Measurements from ENCODE around the gene TMED3.

TMED3 gene

GRCh38 chr15:79310985-79311900 lies at the start of gene TMED3:
TSS of gene TMED3 (plus strand) at chr15:79311112. CDS start at chr15:79311250, 138 bp downstream.
- DNase-seq, result peak; percentile 93

DNA sequence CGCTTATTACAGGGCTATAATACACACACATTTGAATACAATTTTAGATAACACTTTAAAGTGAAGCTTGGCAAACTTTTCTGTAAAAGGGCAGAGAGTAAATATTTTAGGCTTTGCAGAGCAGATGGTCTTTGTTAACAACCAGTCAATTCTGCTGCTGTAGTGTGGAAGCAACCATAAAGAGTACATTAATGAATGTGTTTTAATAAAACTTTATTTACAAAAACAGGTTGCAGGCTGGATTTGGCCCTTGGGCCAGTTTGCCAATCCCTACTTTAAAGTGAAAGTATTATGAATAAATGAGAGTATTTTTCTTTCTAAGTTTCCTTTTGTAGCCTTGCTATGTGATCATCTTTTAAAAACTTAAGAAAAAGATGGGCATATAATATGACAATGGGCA lies 49.1 kb upstream of the TMED3 start:
- no peak for DNase-seq

DNA sequence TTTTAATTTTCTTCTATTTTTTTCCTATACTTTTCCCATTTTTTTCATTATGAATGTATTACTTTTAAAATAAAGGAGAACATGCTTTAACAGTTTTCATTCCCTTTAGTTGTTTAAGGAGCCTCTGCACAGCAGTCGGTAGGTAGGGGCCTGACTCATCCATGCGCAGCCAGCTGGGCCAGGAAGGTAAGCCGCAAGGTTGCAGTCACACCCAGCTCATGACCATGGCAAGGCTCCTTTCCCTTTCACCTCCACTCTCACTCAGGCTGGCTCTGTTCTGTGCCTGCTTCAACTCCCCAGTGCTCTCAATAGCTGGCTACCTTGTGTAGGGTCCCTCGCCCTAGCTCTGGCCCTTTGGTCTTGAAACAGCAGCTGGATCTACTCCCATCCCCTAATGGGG lies 45.7 kb upstream of the TMED3 start:
- no peak for DNase-seq

DNA sequence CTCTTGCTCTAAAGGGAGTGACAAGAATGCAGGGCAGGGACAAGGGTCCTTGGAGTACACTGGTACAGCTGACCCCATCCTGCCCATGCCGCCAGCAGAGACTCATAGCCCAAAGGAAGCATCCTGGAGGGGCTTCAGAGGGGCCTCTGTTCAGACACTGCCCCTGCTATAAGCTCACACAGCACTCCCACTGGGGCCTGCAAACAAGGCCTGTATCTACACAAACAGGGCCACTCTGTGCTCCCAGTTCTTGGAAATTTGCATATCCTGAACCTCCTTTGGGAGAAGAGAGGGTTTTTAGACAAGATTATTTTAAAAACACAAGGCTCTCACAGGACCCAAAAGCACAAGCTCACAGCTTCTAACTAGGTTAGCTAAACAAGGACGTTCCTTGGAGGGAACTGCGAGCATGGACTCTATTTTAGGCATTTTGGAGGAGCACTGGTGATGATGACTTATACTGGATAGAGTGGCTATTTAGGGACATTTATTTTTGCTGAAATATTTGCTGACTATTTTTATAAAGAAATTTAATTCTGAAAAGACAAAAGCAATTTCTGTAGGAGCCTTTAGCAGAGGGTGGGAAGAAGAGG lies 44.8 kb upstream of the TMED3 start:
- DNase-seq, result no peak

- DNase-seq, result no peak
Measured at GRCh38 chr15:79282371-79283251, 28.3 kb upstream of the TMED3 start, which contains the start of gene ANKRD34C. TSS of gene ANKRD34C (plus strand) at chr15:79282722. CDS start at chr15:79293285, 10,563 bp downstream.

DNA sequence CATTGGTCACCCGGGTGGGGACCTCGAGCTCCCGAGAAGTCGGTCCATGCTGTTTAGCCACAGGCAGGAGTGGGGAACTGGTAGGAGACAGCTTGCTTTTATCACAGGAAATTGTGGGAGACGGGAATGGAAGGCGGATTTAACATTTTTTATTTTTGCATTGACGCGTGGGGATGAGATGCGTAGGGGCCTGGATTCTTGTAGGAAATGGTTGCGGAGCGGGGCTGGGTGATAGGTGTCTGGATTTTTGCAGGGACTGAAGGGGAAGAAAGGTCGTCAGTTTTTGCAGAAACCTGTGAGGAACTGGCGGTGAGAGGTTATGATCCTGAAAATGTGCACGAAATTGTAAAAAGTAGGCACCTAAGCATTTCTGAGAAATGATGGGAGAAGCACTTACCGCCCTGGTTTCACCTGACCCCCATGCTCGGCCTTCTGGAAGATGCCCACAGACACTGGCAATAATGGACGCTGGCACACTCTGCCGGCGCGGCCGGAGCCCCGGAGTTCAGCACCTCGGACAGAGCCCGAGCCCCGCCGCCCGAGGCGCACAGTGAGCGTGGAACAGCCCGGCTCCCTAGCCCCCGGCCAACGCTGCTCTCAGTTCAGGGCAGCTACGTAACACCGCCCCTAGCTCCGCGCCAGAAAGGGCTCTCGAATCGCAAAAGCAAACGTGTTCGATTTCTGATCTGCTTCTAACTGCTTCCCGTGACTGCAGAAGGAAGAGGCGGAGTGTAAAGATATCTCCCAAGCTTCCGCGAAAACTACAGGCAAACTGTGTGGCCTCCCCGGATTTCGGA lies 27.5 kb upstream of the TMED3 start:
- DNase-seq, result peak; percentile 15

DNA sequence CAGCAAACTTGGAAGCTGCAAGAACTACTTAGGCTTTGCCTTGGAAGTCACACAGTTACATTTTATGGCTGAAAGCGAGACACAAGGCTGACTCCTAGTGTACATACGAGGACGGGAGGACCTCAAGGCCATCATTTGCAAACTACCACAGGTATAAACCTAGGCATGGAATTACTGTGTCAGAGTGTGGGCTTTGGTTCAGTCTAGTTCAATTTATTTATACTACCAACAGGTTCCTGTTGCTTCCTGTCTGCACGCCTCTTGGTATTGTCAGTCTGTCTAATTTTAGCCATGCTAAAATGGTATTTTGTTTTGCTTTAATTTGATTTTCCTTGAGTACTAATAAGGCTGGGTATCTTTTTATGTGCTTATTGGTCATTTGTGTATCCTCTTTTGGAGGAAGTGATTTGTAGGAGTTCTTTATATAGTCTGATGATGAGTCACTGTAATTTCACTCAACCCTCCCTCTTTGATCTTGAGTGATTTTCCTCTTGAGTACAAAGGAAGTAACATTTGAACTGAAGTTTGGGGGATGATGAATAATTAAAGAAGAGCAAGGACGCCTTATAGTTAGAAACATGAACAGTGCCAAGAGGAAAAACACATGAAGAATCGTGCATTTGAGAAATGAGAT lies 20.2 kb upstream of the TMED3 start:
- DNase-seq, result peak; percentile 4

DNA sequence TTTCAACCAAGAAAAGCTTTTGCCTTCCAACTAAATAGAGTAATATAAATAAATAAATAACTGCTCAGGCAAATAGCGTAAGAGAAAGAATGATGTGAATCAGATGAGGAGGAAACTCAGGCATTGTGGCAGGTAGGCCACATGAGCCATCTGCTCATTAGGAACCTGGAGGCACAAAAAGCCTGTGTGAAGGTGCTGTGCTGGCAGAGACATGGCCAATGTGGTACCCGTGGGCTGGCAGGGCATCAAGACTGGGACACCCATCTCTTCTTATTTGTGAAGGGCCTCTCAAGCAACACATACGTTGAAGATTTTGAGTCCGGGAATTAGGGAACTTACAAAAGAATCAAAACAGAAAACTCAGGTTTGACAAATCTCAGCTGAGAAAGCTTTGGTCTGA lies 18.9 kb upstream of the TMED3 start:
- DNase-seq, result no peak

GRCh38 chr15:79294075-79294474 lies 16.8 kb upstream of the TMED3 start:
- no peak for DNase-seq

DNA sequence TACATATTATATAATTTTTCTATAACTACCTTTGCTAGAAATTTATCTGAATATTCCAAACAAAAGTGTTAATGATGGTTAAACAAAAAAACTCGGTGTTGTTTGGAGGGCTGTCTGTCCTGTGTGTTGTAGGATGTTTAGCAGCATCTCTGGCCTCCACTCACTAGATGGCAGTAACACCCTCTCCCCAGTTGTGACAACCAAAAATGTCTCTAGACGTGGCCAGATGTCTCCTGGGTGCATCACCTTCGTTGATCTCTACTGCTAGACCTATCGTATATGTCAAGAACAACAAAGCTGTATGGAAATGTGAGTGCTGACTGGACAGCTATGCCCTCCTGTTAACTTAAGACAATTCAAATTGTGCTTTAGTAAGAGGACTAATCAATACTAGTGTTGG lies 14.3 kb upstream of the TMED3 start:
- peak; percentile 23 for DNase-seq

- DNase-seq, result no peak
Measured at GRCh38 chr15:79299126-79299840, 11.6 kb upstream of the TMED3 start.

GRCh38 chr15:79299841-79300235 lies 11.1 kb upstream of the TMED3 start:
- DNase-seq, result no peak

GRCh38 chr15:79307251-79307650 lies 3.7 kb upstream of the TMED3 start:
- no peak for DNase-seq

- no peak for DNase-seq
Measured at GRCh38 chr15:79308874-79309273, 2.0 kb upstream of the TMED3 start.

DNA sequence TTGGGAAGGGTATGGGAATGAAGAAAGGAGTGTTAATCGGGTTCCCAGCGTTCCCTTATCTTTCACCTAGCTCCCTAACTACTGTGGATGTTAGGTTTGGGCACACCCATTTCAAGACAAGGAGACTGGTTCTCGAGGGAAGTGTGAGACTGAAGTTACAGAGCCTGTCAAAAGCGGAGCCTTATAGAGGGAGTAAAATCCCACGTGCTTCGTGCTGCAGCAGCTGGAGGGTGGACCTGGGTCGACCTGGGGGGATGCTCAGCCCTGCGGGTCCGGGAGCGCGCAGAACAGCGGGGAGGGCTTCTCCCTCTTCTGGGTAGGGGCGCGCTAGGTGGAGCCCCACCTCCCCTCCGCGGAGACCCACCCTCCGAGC lies 314 bp upstream of the TMED3 start:
- no peak for DNase-seq

GRCh38 chr15:79311901-79312553 lies 1.1 kb downstream of the TMED3 start:
- peak; percentile 9 for DNase-seq

DNA sequence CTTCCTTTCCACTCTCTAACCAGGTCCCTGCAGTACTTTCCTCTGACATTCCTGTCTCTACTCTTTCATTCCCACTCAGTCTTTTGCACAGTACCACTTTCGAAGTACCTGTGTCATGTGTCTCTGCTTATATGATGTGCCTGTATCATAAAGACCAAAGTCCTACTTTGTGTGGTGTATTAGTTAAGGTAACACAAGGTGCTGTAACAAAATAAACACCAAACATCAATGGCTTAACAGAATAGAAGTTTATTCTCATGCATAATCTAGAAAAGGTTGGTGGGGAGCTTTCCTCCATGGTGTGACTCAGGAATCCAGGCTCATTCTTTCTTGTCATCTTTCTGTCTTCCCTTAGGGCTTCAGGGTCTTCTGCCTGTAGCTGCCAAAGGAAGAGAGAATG lies 3.3 kb downstream of the TMED3 start:
- DNase-seq, result no peak

- no peak for DNase-seq
Measured at GRCh38 chr15:79314811-79315210, 3.9 kb downstream of the TMED3 start.

- DNase-seq, result no peak
Measured at GRCh38 chr15:79315623-79316328, 4.9 kb downstream of the TMED3 start.

- DNase-seq, result no peak
Measured at GRCh38 chr15:79316864-79317263, 6.0 kb downstream of the TMED3 start.
